ENCODE data around the gene PTPRM. TPM values are rescaled to one million over a fixed set of nuclear protein-coding genes. Genes with fewer than 3 reads are reported as not detected.

PTPRM gene
- total RNA-seq, 1 experiment from 2014 or later, result 14.5 TPM

GRCh38 chr18:7946734-7947377 is 379.7 kb downstream of the PTPRM start:
- no peaks in the 10 kb centered on the region for H3K36me3 ChIP-seq (ENCODE audit: control insufficient read depth in 1 of 2, insufficient read depth in 2 of 2, low read length in 2 of 2)
- BruUV-seq (replicated peaks), result TSS peak; percentile 51
- CTCF ChIA-PET, result no interaction called here
- no peaks in the 10 kb centered on the region for H3K9me2 ChIP-seq (ENCODE audit: insufficient read depth)
- ATAC-seq (peak; percentile 78), DNase-seq (ENCODE audit: low read depth, low spot score) (peak; percentile 61)
- H3K27me3 ChIP-seq (ENCODE audit: insufficient read depth, low read length), result no peaks in the 10 kb centered on the region
- H3K4me2 ChIP-seq (ENCODE audit: low read length), result peak overlapping the region; percentile 86
- intact Hi-C loops (cut with micrococcal nuclease), result loop anchor here (2.0 kb wide), 1 partner anchor 24 kb away; no protein-coding TSS in a partner anchor
- H4K20me1 ChIP-seq (ENCODE audit: insufficient read depth), result no peaks in the 10 kb centered on the region
- RAD21 ChIA-PET (ENCODE audit: low non-redundant PET in 1 of 2, low total read pairs in 2 of 2, uncharacterized antibody in 2 of 2, unreplicated experiment in 2 of 2), result no interaction called here
- peak overlapping the region; percentile 43; the same call in 1 of the 2 replicates for H3K27ac ChIP-seq (ENCODE audit: low read depth, low read length)
- H3K9ac ChIP-seq (ENCODE audit: low read length), result peak overlapping the region; percentile 64
- no peaks in the 10 kb centered on the region for H3K9me3 ChIP-seq (ENCODE audit: control insufficient read depth in 1 of 2, insufficient read depth in 1 of 2, low read depth in 1 of 2, low read length in 2 of 2)
- POLR2A ChIA-PET, result interaction anchor here (0.9 kb wide), 1 partner anchor 9 kb away, joined by 3 read pairs; no protein-coding TSS in a partner anchor
- H3K4me1 ChIP-seq (ENCODE audit: control insufficient read depth in 1 of 2, insufficient read depth in 2 of 2, low read length in 2 of 2), result peaks cover 25 to 45% of the 10 kb centered on the region in 2 experiments
- peak overlapping the region; percentile 51 to 66 for H3K4me3 ChIP-seq (replicated peaks in 1 of 2; ENCODE audit: low read depth in 1 of 2, low read length in 2 of 2)
- H3K79me2 ChIP-seq (ENCODE audit: insufficient read depth, low read length), result no peaks in the 10 kb centered on the region
- H2AFZ ChIP-seq (ENCODE audit: low read depth, low read length, poor library complexity, severe bottlenecking), result peak overlapping the region; percentile 96
- TF ChIP-seq ZFX (IDR thresholded peaks at IDR 0.05) (no peak), ATF3 (IDR thresholded peaks at IDR 0.05) (no peak), JUND (IDR thresholded peaks at IDR 0.05) (no peak), CEBPB (IDR thresholded peaks at IDR 0.05; ENCODE audit: low read depth) (no peak), POLR2AphosphoS5 (IDR thresholded peaks at IDR 0.05; ENCODE audit: low read depth, low read length) (peak; percentile 67), REST (IDR thresholded peaks at IDR 0.05; ENCODE audit: low read depth) (no peak), SRF (IDR thresholded peaks at IDR 0.05; ENCODE audit: low read depth) (peak; percentile 38; the same call in 1 of the 2 replicates), CBX3 (IDR thresholded peaks at IDR 0.05; ENCODE audit: low read depth) (peak; percentile 89), EZH2 (IDR thresholded peaks at IDR 0.05) (no peak), YY1 (IDR thresholded peaks at IDR 0.05; ENCODE audit: extremely low read depth, insufficient replicate concordance, low read depth, low read length) (no peak), POLR2A (IDR thresholded peaks at IDR 0.05; ENCODE audit: borderline replicate concordance, extremely low read depth, insufficient read depth, insufficient read length) (peak; percentile 27), ELF1 (IDR thresholded peaks at IDR 0.05; ENCODE audit: borderline replicate concordance, low read depth) (no peak), SIN3A (IDR thresholded peaks at IDR 0.05; ENCODE audit: low read depth) (peak; percentile 19; the same call in 1 of the 2 replicates), FOSL1 (IDR thresholded peaks at IDR 0.05; ENCODE audit: low read depth) (no peak), CTCF (IDR thresholded peaks at IDR 0.05 in 2 of 3, conservative IDR thresholded peaks at IDR 0.05 in 1 of 3; ENCODE audit: borderline replicate concordance in 1 of 3, insufficient read depth in 1 of 3, low read depth in 2 of 3, low read length in 2 of 3) (no peak), EGR1 (IDR thresholded peaks at IDR 0.05; ENCODE audit: low read depth) (no peak), ZNF274 (IDR thresholded peaks at IDR 0.05; ENCODE audit: low read depth, low read length) (no peak), EZH2phosphoT487 (IDR thresholded peaks at IDR 0.05; ENCODE audit: borderline replicate concordance) (no peak), MAX (IDR thresholded peaks at IDR 0.05) (0 out of 2 replicates have a peak, but pooled peaks have one; percentile 41), SP1 (IDR thresholded peaks at IDR 0.05; ENCODE audit: low read depth) (peak; percentile 56; the same call in 1 of the 2 replicates)

Data from HCT116 (cell line).